ENCODE data around the gene CRACR2A.

CRACR2A gene

GRCh38 chr12:3720772-3721171, 32.1 kb downstream of the CRACR2A start:
- TF ChIP-seq CTCF (IDR thresholded peaks at IDR 0.05), result no peak

- TF ChIP-seq CTCF (IDR thresholded peaks at IDR 0.05), result no peak
These were observed 34.8 kb downstream of the CRACR2A start for GRCh38 chr12:3718100-3718499.

- TF ChIP-seq CTCF (IDR thresholded peaks at IDR 0.05), result no peak
These were observed 35.5 kb downstream of the CRACR2A start for GRCh38 chr12:3717283-3717898.

GRCh38 chr12:3715999-3716398, 36.9 kb downstream of the CRACR2A start:
- no peak for TF ChIP-seq CTCF (IDR thresholded peaks at IDR 0.05)

- no peak for TF ChIP-seq CTCF (IDR thresholded peaks at IDR 0.05)
These were observed 39.0 kb downstream of the CRACR2A start for GRCh38 chr12:3713947-3714346.

- TF ChIP-seq CTCF (IDR thresholded peaks at IDR 0.05), result no peak
These were observed 39.4 kb downstream of the CRACR2A start for GRCh38 chr12:3713483-3713882.

GRCh38 chr12:3712209-3712992, 40.5 kb downstream of the CRACR2A start:
- no peak for TF ChIP-seq CTCF (IDR thresholded peaks at IDR 0.05)
